Cardiac fibroblast (primary cell): Measurements from ENCODE around the gene GLIS1.

Experiments
- DNase-seq, 2 donors: peaks; one replicate each; pipeline versions ENCODE4 v3.0.0 to v3.0.0-alpha.2; 2010; ENCODE audit warnings: low read depth in 2 of 2
- H3K4me3 ChIP-seq, 2 donors: replicated peaks in 1 of 2; 1 replicate in 1 of 2; 2 replicates in 1 of 2; pipeline ENCODE4 v1.5.1; 2011; ENCODE audit warnings: low read depth in 2 of 2, low read length in 2 of 2, mild to moderate bottlenecking in 2 of 2, moderate library complexity in 1 of 2
- CTCF ChIP-seq: IDR thresholded peaks from one replicate; pipeline ENCODE4 v1.5.1; 2011; ENCODE audit warnings: low read depth, mild to moderate bottlenecking, low read length, inconsistent platforms

The GLIS1 gene

DNA sequence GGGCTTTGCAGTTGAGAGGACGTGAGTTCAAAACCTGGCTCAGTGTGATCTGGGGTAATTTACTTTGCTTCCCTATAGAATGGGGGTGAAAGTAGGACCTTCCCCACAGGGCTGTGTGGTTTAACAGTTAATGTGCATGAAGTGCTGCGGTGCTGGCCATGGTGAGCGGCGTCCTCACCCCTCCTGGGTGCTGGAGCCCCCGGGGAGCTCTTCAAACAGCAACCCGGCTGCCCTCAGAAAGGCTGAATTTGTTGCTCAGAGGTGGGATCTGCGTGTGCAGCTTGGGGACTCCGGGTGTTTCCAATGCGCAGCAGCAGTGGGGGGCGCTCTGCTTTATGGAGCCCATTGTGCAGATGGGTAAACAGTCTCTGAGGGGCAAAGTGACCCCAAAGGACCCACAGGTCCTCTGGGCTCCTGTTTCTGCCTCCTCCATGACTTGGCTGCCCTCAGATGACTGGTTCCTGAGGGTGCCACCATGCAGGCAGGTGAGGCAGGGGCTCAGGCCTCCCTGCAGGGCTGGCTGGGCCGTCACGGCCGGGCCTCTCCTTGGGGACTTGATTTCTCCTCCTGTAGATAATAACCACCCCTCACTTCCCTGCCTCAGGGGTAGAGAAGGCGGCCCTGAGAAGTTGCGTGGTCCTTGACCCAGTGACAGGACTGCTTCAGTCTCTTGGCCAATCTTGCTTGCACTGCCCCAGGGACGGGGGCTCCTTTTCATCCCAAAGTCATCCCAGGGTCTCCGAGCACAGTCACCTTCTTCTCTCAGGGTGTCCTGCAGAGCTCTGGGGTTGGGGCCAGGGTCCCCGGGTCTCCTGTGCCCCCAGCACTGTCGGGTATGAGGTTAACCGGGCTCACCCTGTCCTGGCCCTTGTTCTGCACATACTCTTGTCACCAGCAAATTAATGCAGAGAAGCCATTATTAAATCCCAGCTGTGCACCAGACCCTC, 239.4 kb downstream of the GLIS1 start:
- TF ChIP-seq CTCF: no peak
- no peak overlapping the region for H3K4me3 ChIP-seq
- DNase-seq: no peak

GRCh38 chr1:53498555-53499131, 240.3 kb downstream of the GLIS1 start:
- peak; percentile 21 to 51 for DNase-seq
- no peak for TF ChIP-seq CTCF
- H3K4me3 ChIP-seq: no peak overlapping the region

DNA sequence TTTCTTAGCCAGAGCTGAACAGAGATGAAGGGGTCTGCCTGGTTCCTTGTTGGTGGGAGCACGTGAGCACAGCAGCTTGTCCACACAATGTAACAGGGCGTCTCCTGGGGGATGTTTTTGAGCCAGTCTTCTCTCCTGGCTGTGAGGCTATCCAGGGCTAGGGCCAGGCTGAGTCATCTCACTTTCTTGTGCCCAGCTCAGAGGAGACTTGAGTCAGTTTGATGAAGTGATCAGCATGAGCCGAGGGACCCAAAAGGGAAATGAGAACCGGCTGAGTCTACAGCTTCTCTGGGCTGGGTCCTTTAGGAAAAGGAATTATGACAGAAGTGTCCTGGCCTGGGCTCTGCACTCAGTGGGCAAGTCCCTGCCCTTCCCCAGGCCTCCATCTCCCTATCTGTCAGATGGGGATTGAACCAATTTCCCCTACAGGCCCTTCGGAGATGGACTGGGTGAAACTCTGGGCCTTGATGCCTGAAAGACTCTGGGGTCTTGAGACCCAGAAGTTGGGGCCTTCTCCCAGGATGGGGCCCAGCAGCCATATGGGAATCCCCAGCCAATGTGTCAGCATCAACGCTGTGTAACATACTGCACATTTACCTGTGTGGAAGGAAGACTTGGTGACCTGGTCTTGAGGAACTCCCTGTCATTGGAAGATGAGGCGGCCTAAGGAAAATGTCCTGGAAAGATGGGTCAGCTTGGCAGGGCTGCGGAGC, 243.2 kb downstream of the GLIS1 start:
- peak in 1 of 2 donors; percentile 55 for DNase-seq
- H3K4me3 ChIP-seq: no peak overlapping the region
- no peak for TF ChIP-seq CTCF

GRCh38 chr1:53490351-53490750, 248.6 kb downstream of the GLIS1 start:
- TF ChIP-seq CTCF: no peak
- no peak for DNase-seq
- no peak overlapping the region for H3K4me3 ChIP-seq

- no peak for DNase-seq
- no peak overlapping the region for H3K4me3 ChIP-seq
- TF ChIP-seq CTCF: no peak
These were observed 252.5 kb downstream of the GLIS1 start for GRCh38 chr1:53486395-53487026.
